Naive thymus-derived CD4-positive, alpha-beta T cell (primary cell): ENCODE data around the gene RILPL1. TPM values are rescaled to one million over a fixed set of nuclear protein-coding genes. Genes with fewer than 3 reads are reported as not detected.
"Not testable (repeated sequence)": the region's sequence is repeated elsewhere in the genome, so short reads cannot be mapped to it uniquely, and the experiment has no call there.

ENCODE experiments used
- ATAC-seq: fragments of 150-1000 bp; cut with Tn5 transposase; 2 replicates; pipeline ENCODE4 v1.10.0; 2021; ENCODE audit warnings: mild to moderate bottlenecking, moderate library complexity
- CTCF ChIA-PET: fragments of 350-600 bp; sonication (Branson Sonifier 250); formaldehyde crosslinking; loops from one replicate; lab custom pipeline; 2021; ENCODE audit warnings: antibody characterized with exemption; lab: Charles Lee
- POLR2A ChIA-PET: fragments of 350-600 bp; sonication (Branson Sonifier 250); formaldehyde crosslinking; loops from one replicate; lab custom pipeline; 2021; ENCODE audit warnings: antibody characterized with exemption, inconsistent platforms; lab: Charles Lee
- DNase-seq, 9 donors: peaks; one replicate each; pipeline versions ENCODE4 v3.0.0 to v3.0.0-alpha.2; 2020 to 2022; ENCODE audit warnings: mixed read lengths in 1 of 9
- H3K27ac ChIP-seq: one replicate; pipeline ENCODE4 v1.7.0; 2013; ENCODE audit warnings: mild to moderate bottlenecking, low read depth, low read length, moderate library complexity
- H3K27me3 ChIP-seq, 2 donors: one replicate each; pipeline ENCODE4 v1.7.0; 2013; ENCODE audit warnings: low read length in 2 of 2, mild to moderate bottlenecking in 2 of 2, moderate library complexity in 2 of 2; ENCODE audit not compliant: control insufficient read depth in 2 of 2, insufficient read depth in 2 of 2
- H3K36me3 ChIP-seq, 3 experiments: 1 replicate in 2 of 3; 2 replicates in 1 of 3; pipeline ENCODE4 v1.7.0; 2013; ENCODE audit warnings: low read length in 3 of 3, mild to moderate bottlenecking in 3 of 3, moderate library complexity in 1 of 3; ENCODE audit not compliant: insufficient read depth in 3 of 3, control insufficient read depth in 2 of 3
- H3K4me1 ChIP-seq, 2 donors: one replicate each; pipeline ENCODE4 v1.7.0; 2013; ENCODE audit warnings: low read length in 2 of 2, mild to moderate bottlenecking in 2 of 2, moderate library complexity in 1 of 2; ENCODE audit not compliant: control insufficient read depth in 2 of 2, insufficient read depth in 2 of 2
- H3K4me3 ChIP-seq: 2 replicates; pipeline ENCODE4 v1.7.0; 2013; ENCODE audit warnings: mild to moderate bottlenecking, low read length
- H3K9me3 ChIP-seq, 3 experiments: 1 replicate in 2 of 3; 2 replicates in 1 of 3; pipeline ENCODE4 v1.7.0; 2013; ENCODE audit warnings: low read length in 3 of 3; ENCODE audit not compliant: control insufficient read depth in 2 of 3
- H3K27ac Mint-ChIP-seq, 9 donors: one replicate each; pipeline ENCODE4 v1.8.0; 2020 to 2022; ENCODE audit warnings: mixed read lengths in 9 of 9, mild to moderate bottlenecking in 8 of 9, moderate library complexity in 5 of 9, inconsistent platforms in 2 of 9
- H3K27me3 Mint-ChIP-seq, 5 donors: one replicate each; pipeline ENCODE4 v1.8.0; 2021 to 2022; ENCODE audit warnings: mixed read lengths in 5 of 5, mild to moderate bottlenecking in 1 of 5
- H3K36me3 Mint-ChIP-seq, 5 donors: one replicate each; pipeline ENCODE4 v1.8.0; 2020 to 2022; ENCODE audit warnings: mixed read lengths in 5 of 5, mild to moderate bottlenecking in 3 of 5, inconsistent platforms in 1 of 5
- H3K4me1 Mint-ChIP-seq, 7 donors: one replicate each; pipeline ENCODE4 v1.8.0; 2020 to 2022; ENCODE audit warnings: mixed read lengths in 7 of 7, mild to moderate bottlenecking in 3 of 7, inconsistent platforms in 1 of 7
- H3K4me3 Mint-ChIP-seq, 10 donors: one replicate each; pipeline ENCODE4 v1.8.0; 2020 to 2022; ENCODE audit warnings: mild to moderate bottlenecking in 10 of 10, mixed read lengths in 10 of 10, moderate library complexity in 6 of 10, inconsistent platforms in 2 of 10
- H3K9me3 Mint-ChIP-seq, 11 donors: one replicate each; pipeline ENCODE4 v1.8.0; 2020 to 2022; ENCODE audit warnings: mixed read lengths in 11 of 11, mild to moderate bottlenecking in 4 of 11, inconsistent platforms in 1 of 11, moderate library complexity in 1 of 11
- intact Hi-C, 2 donors: fragments of 100-400 bp; cut with micrococcal nuclease; formaldehyde crosslinking; loops; one replicate each; pipeline ENCODE4 v1.15.1; 2023
- polyA plus RNA-seq, 2 donors: library from polyadenylated mRNA; unstranded; fragments of 300-500 nt; fragmentation: Illumina TruSeq; gene quantifications; one replicate each; pipeline ENCODE4 v1.2.3, GENCODE V29; 2021
- total RNA-seq, 6 experiments: library from RNA in 5 of 6; stranded (reverse) in 5 of 6; gene quantifications; 1 replicate in 5 of 6; 2 replicates in 1 of 6; pipeline ENCODE4 v1.2.3 and lab custom pipeline; 2021 to 2026

The RILPL1 gene
- total and polyA plus RNA-seq, 7 experiments from 2014 or later = 0.29 to 9.2 (median 3.6) TPM; not detected in 1

GRCh38 chr12:123433615-123434014 lies 99.9 kb downstream of the RILPL1 start:
- Mint-ChIP-seq H3K4me3 (peak overlapping the region; percentile 46 to 82 (median 73)), H3K27ac (peak overlapping the region in 8 of 9 donors; percentile 49 to 92 (median 72)), H3K4me1 (peaks cover 24 to 55% (median 45%) of the 10 kb centered on the region in 7 donors), H3K27me3 (no peaks in the 10 kb centered on the region), H3K9me3 (no peaks in the 10 kb centered on the region), H3K36me3 (peaks cover 0 to 17% (median 9%) of the 10 kb centered on the region in 5 donors)
- intact Hi-C loops = no loop called here
- POLR2A ChIA-PET = interaction anchor here (5.8 to 6.0 kb wide), 2 partner anchors 16 to 25 kb away, joined by 44 to 48 read pairs; partner anchors contain the start of gene SNRNP35
- no peak for ATAC-seq
- peaks cover 11 to 34% of the 10 kb centered on the region in 2 donors for H3K4me1 ChIP-seq
- H3K27me3 ChIP-seq = no peaks in the 10 kb centered on the region
- CTCF ChIA-PET = interaction anchor here (0.7 to 1.3 kb wide), 3 partner anchors 10 to 150 kb away, joined by 3 to 4 read pairs (median 3); no protein-coding TSS in a partner anchor
- H3K27ac ChIP-seq = peak overlapping the region; percentile 55
- H3K9me3 ChIP-seq = no peaks in the 10 kb centered on the region
- peaks cover 0 to 21% (median 0%) of the 10 kb centered on the region in 3 experiments for H3K36me3 ChIP-seq
- no peak overlapping the region for H3K4me3 ChIP-seq
- no peak for DNase-seq

- peak overlapping the region; percentile 55 for H3K27ac ChIP-seq
- H3K9me3 ChIP-seq, intact Hi-C loops, DNase-seq, H3K27me3 ChIP-seq, H3K27me3 Mint-ChIP-seq, H3K9me3 Mint-ChIP-seq: not testable (repeated sequence)
- CTCF ChIA-PET = interaction anchor here (0.6 kb wide), 1 partner anchor 63 kb away, joined by 3 read pairs; no protein-coding TSS in a partner anchor
- Mint-ChIP-seq H3K4me1 (peaks cover 24 to 59% (median 51%) of the 10 kb centered on the region in 7 donors), H3K36me3 (peaks cover 0 to 22% (median 12%) of the 10 kb centered on the region in 5 donors), H3K27ac (peak overlapping the region; percentile 49 to 92 (median 72)), H3K4me3 (peak overlapping the region; percentile 30 to 77 (median 70))
- peaks cover 0 to 22% (median 0%) of the 10 kb centered on the region in 3 experiments for H3K36me3 ChIP-seq
- H3K4me3 ChIP-seq = peak overlapping the region; percentile 37
- peak; percentile 54 for ATAC-seq
- peaks cover 11 to 45% of the 10 kb centered on the region in 2 donors for H3K4me1 ChIP-seq
- POLR2A ChIA-PET = interaction anchor here (6.0 kb wide), 1 partner anchor 26 kb away, joined by 44 read pairs; the partner anchor contains the start of gene SNRNP35
Measured at GRCh38 chr12:123431951-123432817, 101.3 kb downstream of the RILPL1 start.

GRCh38 chr12:123429101-123429500 lies 104.4 kb downstream of the RILPL1 start:
- intact Hi-C loops, DNase-seq, H3K4me3 Mint-ChIP-seq, H3K27me3 Mint-ChIP-seq, H3K4me3 ChIP-seq, H3K27ac ChIP-seq, H3K9me3 ChIP-seq, H3K9me3 Mint-ChIP-seq, H3K27me3 ChIP-seq, ATAC-seq: not testable (repeated sequence)
- peaks cover 11 to 43% (median 34%) of the 10 kb centered on the region in 7 donors for H3K4me1 Mint-ChIP-seq
- H3K27ac Mint-ChIP-seq = peak overlapping the region in 5 of 9 donors; percentile 28 to 55 (median 42)
- H3K36me3 ChIP-seq = peaks cover 0 to 22% (median 0%) of the 10 kb centered on the region in 3 experiments
- H3K36me3 Mint-ChIP-seq = peaks cover 0 to 29% (median 12%) of the 10 kb centered on the region in 5 donors
- POLR2A ChIA-PET = interaction anchor here (2.4 kb wide), 1 partner anchor 29 kb away, joined by 6 read pairs; the partner anchor contains the start of gene SNRNP35
- peaks cover 0 to 38% of the 10 kb centered on the region in 2 donors for H3K4me1 ChIP-seq
- CTCF ChIA-PET = interaction anchor here (1.1 kb wide), 1 partner anchor 31 kb away, joined by 3 read pairs; no protein-coding TSS in a partner anchor

GRCh38 chr12:123428591-123428990 lies 104.9 kb downstream of the RILPL1 start:
- H3K4me3 ChIP-seq = no peak overlapping the region
- ChIA-PET POLR2A (interaction anchor here (0.9 to 2.4 kb wide), 2 partner anchors 30 to 1343 kb away, joined by 3 to 6 read pairs; partner anchors contain the start of gene SNRNP35), CTCF (interaction anchor here (0.7 to 1.1 kb wide), 2 partner anchors 12 to 31 kb away, joined by 3 read pairs; no protein-coding TSS in a partner anchor)
- DNase-seq (no peak), ATAC-seq (no peak)
- H3K9me3 ChIP-seq = no peaks in the 10 kb centered on the region
- H3K4me1 ChIP-seq = peaks cover 0 to 33% of the 10 kb centered on the region in 2 donors
- peaks cover 0 to 20% (median 0%) of the 10 kb centered on the region in 3 experiments for H3K36me3 ChIP-seq
- no peaks in the 10 kb centered on the region for H3K27me3 Mint-ChIP-seq
- intact Hi-C loops = no loop called here
- no peak overlapping the region for H3K27ac ChIP-seq
- H3K4me1 Mint-ChIP-seq = peaks cover 9 to 38% (median 29%) of the 10 kb centered on the region in 7 donors
- peak overlapping the region in 6 of 9 donors; percentile 7 to 55 (median 26) for H3K27ac Mint-ChIP-seq
- H3K4me3 Mint-ChIP-seq = no peak overlapping the region
- H3K9me3 Mint-ChIP-seq = peaks cover 0 to 3% (median 0%) of the 10 kb centered on the region in 11 donors
- no peaks in the 10 kb centered on the region for H3K27me3 ChIP-seq
- peaks cover 0 to 32% (median 15%) of the 10 kb centered on the region in 5 donors for H3K36me3 Mint-ChIP-seq

DNA sequence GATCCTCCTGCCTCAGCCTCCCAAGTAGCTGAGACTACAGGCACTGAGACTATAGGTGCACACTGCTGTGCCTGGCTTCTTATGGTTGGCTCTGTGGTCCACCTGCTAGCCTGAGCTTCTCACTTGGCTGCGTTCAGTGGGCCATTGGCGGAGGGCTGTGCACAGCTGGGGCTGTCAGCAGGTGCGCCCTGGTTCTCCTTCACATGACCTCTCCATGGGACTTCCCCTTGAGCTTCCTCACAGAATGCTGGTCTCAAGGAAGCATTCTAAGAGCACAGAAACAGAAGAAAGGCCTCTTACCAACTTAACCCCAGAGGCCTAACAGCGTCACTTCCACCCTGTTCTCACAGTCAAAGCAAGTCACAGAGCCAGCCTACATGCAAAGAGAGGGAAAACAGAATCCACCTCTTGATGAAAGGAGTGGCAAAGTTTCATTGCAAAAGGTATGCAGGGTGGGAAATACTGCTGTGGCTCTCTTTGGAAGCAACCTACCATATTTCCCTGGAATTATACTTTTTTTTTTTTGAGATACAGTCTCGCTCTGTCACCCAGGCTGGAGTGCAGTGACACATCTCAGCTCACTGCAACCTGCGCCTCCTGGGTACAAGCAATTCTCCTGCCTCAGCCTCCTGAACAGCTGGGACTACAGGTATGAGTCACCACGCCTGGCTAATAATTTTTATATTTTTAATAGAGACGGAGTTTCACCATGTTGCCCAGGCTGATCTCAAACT lies 106.3 kb downstream of the RILPL1 start:
- Histone ChIP-seq H3K27ac (peak overlapping the region; percentile 41), H3K27me3 (no peaks in the 10 kb centered on the region), H3K4me1 (peaks cover 0 to 24% of the 10 kb centered on the region in 2 donors), H3K9me3 (no peaks in the 10 kb centered on the region), H3K4me3 (no peak overlapping the region), H3K36me3 (peaks cover 0 to 31% (median 0%) of the 10 kb centered on the region in 3 experiments)
- Mint-ChIP-seq H3K9me3 (peaks cover 0 to 4% (median 0%) of the 10 kb centered on the region in 11 donors), H3K36me3 (peaks cover 0 to 36% (median 15%) of the 10 kb centered on the region in 5 donors), H3K4me1 (peaks cover 0 to 27% (median 16%) of the 10 kb centered on the region in 7 donors), H3K27ac (peak overlapping the region in 6 of 9 donors; percentile 32 to 86 (median 43)), H3K27me3 (no peaks in the 10 kb centered on the region), H3K4me3 (peak overlapping the region in 1 of 10 donors; percentile 1)
- ChIA-PET POLR2A (interaction anchor here (0.9 to 2.4 kb wide), 3 partner anchors 31 to 1341 kb away, joined by 3 to 6 read pairs (median 3); partner anchors contain the start of genes DDX55 and SNRNP35), CTCF (interaction anchor here (0.8 kb wide), 1 partner anchor 8 kb away, joined by 3 read pairs; no protein-coding TSS in a partner anchor)
- DNase-seq (peak in 2 of 9 donors; percentile 8 to 30), ATAC-seq (peak; percentile 85)
- intact Hi-C loops = no loop called here
